Liver (tissue), 9 donors: ENCODE results near the gene SHMT2. TPM values are rescaled to one million over a fixed set of nuclear protein-coding genes. Genes with fewer than 3 reads are reported as not detected.

Experiments used
- DNase-seq: peaks from one replicate; pipeline ENCODE4 v3.0.0-alpha.2; 2017; ENCODE audit warnings: low spot score
- H3K27ac ChIP-seq, 2 donors: one replicate each; pipeline ENCODE4 v1.7.0; 2013; ENCODE audit warnings: inconsistent platforms in 2 of 2, low read length in 2 of 2, control low read depth in 1 of 2, low read depth in 1 of 2, mild to moderate bottlenecking in 1 of 2
- H3K27me3 ChIP-seq, 4 donors: one replicate each; pipeline versions ENCODE4 v1.6.1 to v1.7.0; 2013; ENCODE audit warnings: low read length in 3 of 4, inconsistent platforms in 1 of 4, mild to moderate bottlenecking in 1 of 4, moderate library complexity in 1 of 4; ENCODE audit not compliant: control insufficient read depth in 4 of 4, insufficient read depth in 4 of 4
- H3K36me3 ChIP-seq, 4 donors: one replicate each; pipeline versions ENCODE4 v1.6.1 to v1.7.0; 2013; ENCODE audit warnings: low read length in 3 of 4, mild to moderate bottlenecking in 3 of 4, low read depth in 1 of 4, moderate library complexity in 1 of 4; ENCODE audit not compliant: control insufficient read depth in 4 of 4, insufficient read depth in 3 of 4
- H3K4me1 ChIP-seq, 4 donors: one replicate each; pipeline versions ENCODE4 v1.6.1 to v1.7.0; 2013; ENCODE audit warnings: low read length in 3 of 4, mild to moderate bottlenecking in 3 of 4, moderate library complexity in 1 of 4; ENCODE audit not compliant: control insufficient read depth in 4 of 4, insufficient read depth in 4 of 4
- H3K4me3 ChIP-seq, 3 donors: one replicate each; pipeline versions ENCODE4 v1.6.1 to v1.7.0; 2013; ENCODE audit warnings: low read length in 3 of 3, control low read depth in 1 of 3, low read depth in 1 of 3, mild to moderate bottlenecking in 1 of 3
- H3K9ac ChIP-seq, 2 donors: one replicate each; pipeline ENCODE4 v1.7.0; 2013; ENCODE audit warnings: low read length in 2 of 2, mild to moderate bottlenecking in 2 of 2, moderate library complexity in 2 of 2, control low read depth in 1 of 2, low read depth in 1 of 2
- H3K9me3 ChIP-seq, 4 donors: one replicate each; pipeline versions ENCODE4 v1.6.1 to v1.7.0; 2013; ENCODE audit warnings: low read length in 3 of 4; ENCODE audit not compliant: control insufficient read depth in 4 of 4
- ATF3 ChIP-seq: IDR thresholded peaks from 2 replicates; pipeline ENCODE4 v1.6.1; 2016; ENCODE audit warnings: antibody characterized with exemption
- CTCF ChIP-seq: fragments of 150-350 bp; IDR thresholded peaks from 2 replicates; pipeline ENCODE4 v1.5.1; 2017; ENCODE audit warnings: improper control_type of control experiment, low read depth, low read length; ENCODE audit not compliant: missing input control
- EGR1 ChIP-seq, 2 donors: IDR thresholded peaks; 2 replicates each; pipeline ENCODE4 v1.6.1; 2016 to 2018; ENCODE audit warnings: antibody characterized with exemption in 2 of 2, low read depth in 2 of 2
- FOXA1 ChIP-seq: IDR thresholded peaks from 2 replicates; pipeline ENCODE4 v1.6.1; 2016; ENCODE audit warnings: antibody characterized with exemption
- FOXA2 ChIP-seq: IDR thresholded peaks from 2 replicates; pipeline ENCODE4 v1.6.1; 2016; ENCODE audit warnings: antibody characterized with exemption
- GABPA ChIP-seq, 2 donors: IDR thresholded peaks in 1 of 2; conservative IDR thresholded peaks in 1 of 2; 2 replicates each; pipeline ENCODE4 v1.6.1; 2016; ENCODE audit warnings: antibody characterized with exemption in 2 of 2, mild to moderate bottlenecking in 1 of 2, moderate library complexity in 1 of 2
- HNF4A ChIP-seq, 2 donors: conservative IDR thresholded peaks; 2 replicates each; pipeline ENCODE4 v1.6.1; 2016; ENCODE audit warnings: antibody characterized with exemption in 2 of 2, mild to moderate bottlenecking in 2 of 2
- HNF4G ChIP-seq: IDR thresholded peaks from 2 replicates; pipeline ENCODE4 v1.6.1; 2016; ENCODE audit warnings: antibody characterized with exemption
- JUND ChIP-seq, 2 donors: IDR thresholded peaks; 2 replicates each; pipeline ENCODE4 v1.6.1; 2016; ENCODE audit warnings: antibody characterized with exemption in 2 of 2
- MAX ChIP-seq: IDR thresholded peaks from 2 replicates; pipeline ENCODE4 v1.6.1; 2016; ENCODE audit warnings: antibody characterized with exemption
- NR2F2 ChIP-seq: IDR thresholded peaks from 2 replicates; pipeline ENCODE4 v1.6.1; 2016; ENCODE audit warnings: antibody characterized with exemption
- RAD21 ChIP-seq, 2 donors: IDR thresholded peaks; 2 replicates each; pipeline ENCODE4 v1.6.1; 2016; ENCODE audit warnings: antibody characterized with exemption in 2 of 2, mild to moderate bottlenecking in 2 of 2
- REST ChIP-seq: IDR thresholded peaks from 2 replicates; pipeline ENCODE4 v1.6.1; 2016; ENCODE audit warnings: antibody characterized with exemption, mild to moderate bottlenecking
- RXRA ChIP-seq, 2 donors: IDR thresholded peaks; 2 replicates each; pipeline ENCODE4 v1.6.1; 2017 to 2018; ENCODE audit warnings: antibody characterized with exemption in 2 of 2, mild to moderate bottlenecking in 1 of 2
- SP1 ChIP-seq: IDR thresholded peaks from 2 replicates; pipeline ENCODE4 v1.6.1; 2018; ENCODE audit warnings: antibody characterized with exemption, mild to moderate bottlenecking
- TAF1 ChIP-seq: conservative IDR thresholded peaks from 2 replicates; pipeline ENCODE4 v1.6.1; 2016; ENCODE audit warnings: antibody characterized with exemption, mild to moderate bottlenecking
- YY1 ChIP-seq: IDR thresholded peaks from 2 replicates; pipeline ENCODE4 v1.6.1; 2016; ENCODE audit warnings: antibody characterized with exemption, mild to moderate bottlenecking
- ZBTB33 ChIP-seq: IDR thresholded peaks from 2 replicates; pipeline ENCODE4 v1.6.1; 2016; ENCODE audit warnings: antibody characterized with exemption
- WGBS: extraction: QIAGEN DNeasy Blood & Tissue Kit; methylation state at CpG from one replicate; pipeline ENCODE4 v1.1.7; 2013; 5-methylcytosine and 5-hydroxymethylcytosine counted together
- polyA plus RNA-seq, 2 donors: library from polyadenylated mRNA; stranded (reverse) in 1 of 2; unstranded in 1 of 2; fragments of 200-250 nt in 1 of 2; fragments of >200 nt in 1 of 2; fragmentation: Nextera tagmentation in 1 of 2; extraction: Ambion mirVana in 1 of 2; gene quantifications; one replicate each; pipeline versions ENCODE4 v1.2.1 to v1.2.3, GENCODE V29; 2013 to 2015
- total RNA-seq, 2 donors: library from RNA; depleted of rRNA; stranded (reverse); fragments of >200 nt; gene quantifications; one replicate each; pipeline ENCODE4 v1.2.3, GENCODE V29; 2014
- donor health status: healthy.
- donor health status: healthy.
- donor health status: healthy.
- donor health status: healthy.
- donor health status: healthy.

Gene SHMT2
- total and polyA plus RNA-seq, 4 donors = 66.7 to 276 (median 179) TPM

- H3K36me3 ChIP-seq = peaks cover 37 to 100% (median 82%) of the 10 kb centered on the region in 4 donors
- H3K9ac ChIP-seq = no peak overlapping the region
- WGBS = 92% methylated on average over 11 of the region's 11 CpGs
- no peak overlapping the region for H3K27ac ChIP-seq
- H3K4me1 ChIP-seq = no peaks in the 10 kb centered on the region
- H3K4me3 ChIP-seq = no peak overlapping the region
- TF ChIP-seq FOXA1 = no peak
- TF ChIP-seq MAX = no peak
- TF ChIP-seq ATF3 = no peak
- no peak for TF ChIP-seq SP1
- no peak for TF ChIP-seq GABPA (IDR thresholded peaks at IDR 0.05 in 1 of 2, conservative IDR thresholded peaks at IDR 0.05 in 1 of 2)
- no peak for TF ChIP-seq EGR1 (IDR thresholded peaks at IDR 0.05; ENCODE audit: low read depth in 2 of 2)
- TF ChIP-seq NR2F2 = no peak
- no peak for TF ChIP-seq ZBTB33
- DNase-seq = no peak
- H3K27me3 ChIP-seq = no peaks in the 10 kb centered on the region
- H3K9me3 ChIP-seq = no peaks in the 10 kb centered on the region
Measured at GRCh38 chr12:57191410-57191809, 38.1 kb upstream of the SHMT2 start.

- Histone ChIP-seq H3K27ac (no peak overlapping the region), H3K36me3 (peaks cover 38 to 100% (median 80%) of the 10 kb centered on the region in 4 donors), H3K9ac (no peak overlapping the region), H3K4me1 (no peaks in the 10 kb centered on the region), H3K27me3 (no peaks in the 10 kb centered on the region), H3K9me3 (no peaks in the 10 kb centered on the region), H3K4me3 (no peak overlapping the region)
- no peak for TF ChIP-seq ATF3
- no peak for TF ChIP-seq MAX
- TF ChIP-seq GABPA (IDR thresholded peaks at IDR 0.05 in 1 of 2, conservative IDR thresholded peaks at IDR 0.05 in 1 of 2) = no peak
- TF ChIP-seq RAD21 (IDR thresholded peaks at IDR 0.05) = no peak
- no peak for TF ChIP-seq REST
- no peak for TF ChIP-seq JUND (IDR thresholded peaks at IDR 0.05)
- no peak for TF ChIP-seq RXRA (IDR thresholded peaks at IDR 0.05)
- TF ChIP-seq HNF4G = no peak
- no peak for TF ChIP-seq TAF1
- no peak for TF ChIP-seq FOXA2
- no peak for TF ChIP-seq CTCF
- TF ChIP-seq HNF4A (conservative IDR thresholded peaks at IDR 0.05) = no peak
- no peak for TF ChIP-seq FOXA1
- TF ChIP-seq NR2F2 = no peak
- TF ChIP-seq SP1 = no peak
- TF ChIP-seq ZBTB33 = no peak
- TF ChIP-seq YY1 = no peak
- TF ChIP-seq EGR1 (IDR thresholded peaks at IDR 0.05; ENCODE audit: low read depth in 2 of 2) = no peak
- WGBS = 89% methylated on average over 16 of the region's 16 CpGs
- no peak for DNase-seq
Measured at GRCh38 chr12:57192920-57193319, 36.6 kb upstream of the SHMT2 start.
